ENCODE data around the gene NCOA7. TPM values are rescaled to one million over a fixed set of nuclear protein-coding genes. Genes with fewer than 3 reads are reported as not detected.

The NCOA7 gene
- total and polyA plus RNA-seq, 9 of the 15 experiments (the other 6 are each of a cell fraction or from before 2014, with no cell fraction given), result 5.8 to 14.6 (median 9.3) TPM

- TF ChIP-seq SOX6 (IDR thresholded peaks at IDR 0.05) (peak; percentile 72; the same call in 1 of the 2 replicates), ADNP (tag; IDR thresholded peaks at IDR 0.05) (0 out of 2 replicates have a peak, but pooled peaks have one; percentile 39), MIER1 (IDR thresholded peaks at IDR 0.05; ENCODE audit: low read depth) (no peak), ZNF280A (IDR thresholded peaks at IDR 0.05; ENCODE audit: low read depth, partially characterized antibody) (no peak), STAT5A (IDR thresholded peaks at IDR 0.05; ENCODE audit: borderline replicate concordance, low read length) (no peak), TAF9B (IDR thresholded peaks at IDR 0.05; ENCODE audit: partially characterized antibody) (no peak), HNRNPK (IDR thresholded peaks at IDR 0.05; ENCODE audit: low read depth, low read length, poor library complexity, severe bottlenecking) (no peak), PTTG1 (tag; IDR thresholded peaks at IDR 0.05; ENCODE audit: low read depth) (no peak), MXD1 (CRISPR knock-in tag; IDR thresholded peaks at IDR 0.05; ENCODE audit: borderline replicate concordance, poor library complexity, severe bottlenecking) (no peak), ZNF583 (CRISPR knock-in tag; IDR thresholded peaks at IDR 0.05) (no peak), ARID3A (IDR thresholded peaks at IDR 0.05; ENCODE audit: borderline replicate concordance, low read depth, low read length) (no peak), SRSF9 (IDR thresholded peaks at IDR 0.05; ENCODE audit: borderline replicate concordance, low read depth, low read length) (no peak), DDX20 (tag; IDR thresholded peaks at IDR 0.05; ENCODE audit: low read depth) (no peak), RNF219 (CRISPR knock-in tag; IDR thresholded peaks at IDR 0.05) (no peak), KDM1A (IDR thresholded peaks at IDR 0.05) (no peak), SMARCC2 (IDR thresholded peaks at IDR 0.05; ENCODE audit: low read depth) (no peak), CHD1 (IDR thresholded peaks at IDR 0.05; ENCODE audit: low read length) (no peak), SIX5 (IDR thresholded peaks at IDR 0.05; ENCODE audit: borderline replicate concordance in 1 of 2, insufficient read depth in 1 of 2, low read depth in 1 of 2, low read length in 2 of 2) (no peak), IRF2 (CRISPR knock-in tag; IDR thresholded peaks at IDR 0.05) (no peak), CBX3 (IDR thresholded peaks at IDR 0.05; ENCODE audit: borderline replicate concordance in 1 of 2, low read length in 2 of 2) (no peak), CTCF (IDR thresholded peaks at IDR 0.05 in 2 of 3, conservative IDR thresholded peaks at IDR 0.05 in 1 of 3; ENCODE audit: insufficient read depth in 2 of 3, low read depth in 1 of 3, low read length in 3 of 3) (no peak)
These were observed 52.8 kb downstream of the NCOA7 start (continued) for GRCh38 chr6:125843593-125843992.
